Central memory CD4-positive, alpha-beta T cell (primary cell): ENCODE data around the gene POC1A.

Experiments used
- DNase-seq: peaks from one replicate; pipeline ENCODE4 v3.0.0; 2022
- total RNA-seq, 3 experiments: gene quantifications; one replicate each; lab custom pipeline; 2026; lab: John Stamatoyannopoulos, UW

Gene POC1A
- total RNA-seq = 1.5 to 7.8 (median 1.8) reads per million in 3 experiments

- DNase-seq = peak; percentile 81
Observed at GRCh38 chr3:52154135-52155094, at the start of gene POC1A. Gene POC1A, minus strand, starts transcription at chr3:52154423. Its CDS starts 51 bp downstream, at chr3:52154372.

DNA sequence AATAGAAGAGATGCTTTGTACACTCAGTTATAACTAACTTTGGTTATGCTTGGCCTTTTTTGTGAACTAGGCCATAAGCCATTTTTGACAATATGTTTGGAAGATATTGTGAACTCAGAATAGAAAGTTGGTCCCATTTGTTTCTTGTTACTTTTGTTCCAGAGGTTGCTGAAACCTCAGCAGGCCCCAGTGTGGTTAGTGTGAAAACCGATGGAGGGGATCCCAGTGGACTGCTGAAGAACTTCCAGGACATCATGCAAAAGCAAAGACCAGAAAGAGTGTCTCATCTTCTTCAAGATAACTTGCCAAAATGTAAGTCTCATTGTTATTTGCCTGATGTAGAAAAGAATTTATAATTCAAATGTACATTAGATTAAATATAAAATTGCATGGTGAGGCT is 49.5 kb upstream of the POC1A start:
- DNase-seq = no peak

DNA sequence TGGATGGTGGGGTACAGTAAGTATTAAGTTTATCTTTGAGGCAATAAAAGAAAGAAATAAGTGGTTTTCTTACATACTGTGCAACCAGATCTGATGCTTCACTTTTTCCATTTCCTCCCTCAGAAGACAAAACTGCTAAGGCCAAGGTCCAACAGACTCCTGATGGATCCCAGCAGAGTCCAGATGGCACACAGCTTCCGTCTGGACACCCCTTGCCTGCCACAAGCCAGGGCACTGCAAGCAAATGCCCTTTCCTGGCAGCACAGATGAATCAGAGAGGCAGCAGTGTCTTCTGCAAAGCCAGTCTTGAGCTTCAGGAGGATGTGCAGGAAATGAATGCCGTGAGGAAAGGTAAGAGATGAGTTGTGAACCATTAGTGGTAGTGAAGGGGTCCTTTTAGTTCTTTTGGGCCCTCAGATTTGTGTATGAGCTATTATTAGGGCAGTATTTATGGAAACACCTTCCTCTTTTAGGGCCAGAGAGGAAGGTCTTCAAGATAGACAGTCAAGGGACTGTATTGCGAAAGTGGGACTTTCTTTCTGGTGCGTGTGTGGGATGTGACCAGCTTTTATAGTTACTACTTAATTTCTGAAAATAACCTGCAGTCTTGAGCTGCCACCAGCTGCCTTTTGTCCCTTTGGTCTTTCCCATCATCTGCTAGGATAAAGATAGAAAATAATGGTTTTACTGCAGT is 48.3 kb upstream of the POC1A start:
- DNase-seq = no peak

DNA sequence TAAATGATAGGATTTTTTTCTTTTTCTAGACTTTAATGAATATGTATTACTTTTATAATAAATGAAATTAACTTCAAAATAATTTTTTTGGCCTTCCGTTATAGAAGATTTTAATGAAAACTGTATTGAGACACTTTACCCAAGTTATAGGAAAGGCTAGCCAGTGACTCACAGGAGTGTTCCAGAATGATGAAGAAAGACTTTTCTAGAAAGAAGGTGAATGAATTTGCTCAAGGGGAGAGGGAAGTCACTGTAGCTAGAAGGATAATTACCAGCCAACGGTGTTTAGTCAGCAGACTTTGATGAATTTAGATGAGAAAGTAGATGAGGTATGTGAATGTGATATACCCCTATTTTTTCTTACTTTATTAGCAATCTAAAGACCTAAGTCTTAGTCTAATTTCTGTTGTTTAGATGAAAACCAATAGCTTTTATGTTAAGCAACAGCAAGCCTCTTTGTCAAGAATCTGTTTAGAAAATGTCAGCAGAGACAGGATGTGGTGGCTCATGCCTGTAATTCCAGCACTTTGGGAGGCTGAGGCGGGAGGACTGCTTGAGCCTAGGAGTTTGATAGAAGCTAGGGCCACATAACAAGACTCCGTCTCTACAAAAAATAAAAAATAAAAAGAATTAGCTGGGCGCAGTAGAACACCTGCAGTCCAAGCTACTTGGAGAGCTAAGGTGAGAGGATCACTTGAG is 46.9 kb upstream of the POC1A start:
- no peak for DNase-seq

DNA sequence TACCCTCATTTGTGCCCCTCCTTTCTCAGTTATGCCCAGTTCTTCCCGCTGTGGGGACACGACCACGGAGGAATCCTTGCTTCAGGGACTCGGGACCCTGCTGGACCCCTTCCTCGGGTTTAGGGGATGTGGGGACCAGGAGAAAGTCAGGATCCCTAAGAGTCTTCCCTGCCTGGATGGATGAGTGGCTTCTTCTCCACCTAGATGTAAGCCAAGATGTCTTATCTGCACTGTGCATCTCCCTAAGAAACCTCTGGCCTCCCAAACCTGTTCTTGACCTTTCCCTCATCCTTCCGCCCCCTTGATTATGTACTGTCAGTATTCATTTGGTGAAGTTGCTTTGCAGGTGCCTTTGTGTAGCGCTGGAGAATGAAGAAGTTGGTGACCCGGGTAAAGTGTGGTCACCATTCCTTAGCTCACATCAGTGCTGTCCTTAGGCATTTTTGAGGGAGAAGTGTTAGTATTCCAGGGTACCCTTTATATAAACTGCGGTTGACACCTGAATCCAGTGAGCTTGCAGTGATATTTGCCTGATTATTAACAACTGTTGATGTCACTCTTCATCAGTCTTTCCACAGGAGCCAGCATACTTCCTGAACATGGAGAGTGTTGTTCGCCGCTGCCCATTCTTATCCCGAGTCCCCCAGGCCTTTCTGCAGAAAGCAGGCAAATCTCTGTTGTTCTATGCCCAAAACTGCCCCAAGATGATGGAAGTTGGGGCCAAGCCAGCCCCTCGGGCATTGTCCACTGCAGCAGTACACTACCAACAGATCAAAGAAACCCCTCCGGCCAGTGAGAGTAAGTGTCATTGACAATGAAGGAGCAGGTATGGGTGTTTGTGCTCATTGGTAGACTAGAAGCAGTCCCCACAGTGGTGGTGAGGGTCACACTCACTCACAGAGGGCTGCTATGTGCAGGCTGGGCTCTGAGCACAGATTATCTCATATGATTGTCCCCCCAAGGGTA is 44.7 kb upstream of the POC1A start:
- no peak for DNase-seq

GRCh38 chr3:52197842-52198625 is 43.8 kb upstream of the POC1A start, which contains the start of gene ALAS1:
Gene ALAS1, plus strand, starts transcription at chr3:52198160. Its CDS starts 1,082 bp downstream, at chr3:52199242.
- DNase-seq = peak; percentile 93

- no peak for DNase-seq
Observed at GRCh38 chr3:52197499-52197841, 43.2 kb upstream of the POC1A start.

- DNase-seq = no peak
Observed at GRCh38 chr3:52196977-52197376, 42.8 kb upstream of the POC1A start.

- no peak for DNase-seq
Observed at GRCh38 chr3:52195823-52196331, 41.7 kb upstream of the POC1A start.

DNA sequence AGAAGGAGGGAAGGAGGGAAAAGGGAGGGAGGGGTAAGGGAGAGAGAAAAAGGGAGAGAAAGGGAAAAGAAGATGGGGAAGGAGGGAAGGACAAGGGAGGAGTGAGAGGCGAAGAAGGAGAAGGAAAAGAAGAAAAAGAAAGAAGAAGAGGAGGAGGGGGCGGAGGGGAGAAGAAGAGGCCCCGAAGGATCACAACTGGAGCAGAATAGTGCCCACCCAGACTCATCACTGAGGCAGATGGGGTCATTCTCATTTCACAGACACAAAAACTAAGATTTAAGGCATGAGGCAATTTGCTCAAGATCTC is 41.0 kb upstream of the POC1A start:
- no peak for DNase-seq

GRCh38 chr3:52194485-52195290 is 40.5 kb upstream of the POC1A start:
- DNase-seq = no peak

DNA sequence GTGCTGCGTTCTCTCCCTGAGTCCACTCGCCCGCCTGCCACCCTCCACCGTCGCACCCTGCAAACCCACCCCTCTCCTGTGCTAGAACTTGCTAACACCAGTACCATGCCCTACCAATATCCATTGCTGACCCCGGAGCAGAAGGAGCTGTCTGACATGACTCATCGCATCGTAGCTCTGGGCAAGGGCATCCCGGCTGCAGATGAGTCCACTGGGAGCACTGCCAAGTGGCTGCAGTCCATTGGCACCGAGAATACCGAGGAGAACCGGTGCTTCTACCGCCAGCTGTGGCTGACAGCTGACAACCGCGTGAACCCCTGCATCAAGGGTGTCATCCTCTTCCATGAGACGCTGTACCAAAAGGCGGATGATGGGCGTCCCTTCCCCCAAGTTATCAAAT is 38.8 kb upstream of the POC1A start:
- no peak for DNase-seq

- no peak for DNase-seq
Observed at GRCh38 chr3:52191663-52192062, 37.4 kb upstream of the POC1A start.

DNA sequence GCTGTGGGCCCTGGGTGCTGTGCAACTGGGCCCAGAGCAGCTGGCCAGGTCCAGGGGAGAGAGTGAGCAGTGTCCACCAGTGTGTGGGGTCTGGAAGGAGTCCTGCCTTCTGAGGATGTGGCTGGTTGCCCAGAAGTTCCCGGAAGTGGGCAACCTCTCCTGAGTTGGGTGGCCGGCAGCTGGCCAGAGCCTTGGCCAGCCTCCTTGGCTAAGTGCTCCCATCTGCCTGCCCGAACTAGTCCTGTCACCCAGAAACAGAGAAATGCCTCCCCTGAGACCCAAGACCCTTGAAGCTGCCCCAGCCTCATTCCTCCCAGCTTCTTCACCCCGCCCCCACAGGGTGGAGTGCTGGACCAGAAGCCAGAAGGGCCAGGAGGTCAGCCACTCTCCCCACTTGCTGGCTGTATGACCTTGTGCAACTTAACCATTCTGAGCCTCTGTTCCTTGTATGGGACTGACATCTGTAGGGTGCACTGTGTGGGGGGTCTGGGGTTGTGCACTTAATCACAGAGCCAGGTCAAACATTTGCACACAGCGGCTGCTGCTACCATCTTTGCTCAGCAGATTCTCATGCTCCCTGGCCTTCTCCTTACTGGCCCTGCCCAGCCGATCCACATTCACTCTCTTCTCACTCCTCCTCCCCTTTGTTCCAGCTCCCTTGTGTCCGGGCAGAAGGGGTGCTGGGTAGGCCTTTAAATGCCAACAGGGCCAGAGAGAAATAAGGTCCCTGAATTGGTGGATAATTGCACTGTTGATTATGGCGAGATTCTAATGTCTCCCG is 36.3 kb upstream of the POC1A start:
- no peak for DNase-seq

DNA sequence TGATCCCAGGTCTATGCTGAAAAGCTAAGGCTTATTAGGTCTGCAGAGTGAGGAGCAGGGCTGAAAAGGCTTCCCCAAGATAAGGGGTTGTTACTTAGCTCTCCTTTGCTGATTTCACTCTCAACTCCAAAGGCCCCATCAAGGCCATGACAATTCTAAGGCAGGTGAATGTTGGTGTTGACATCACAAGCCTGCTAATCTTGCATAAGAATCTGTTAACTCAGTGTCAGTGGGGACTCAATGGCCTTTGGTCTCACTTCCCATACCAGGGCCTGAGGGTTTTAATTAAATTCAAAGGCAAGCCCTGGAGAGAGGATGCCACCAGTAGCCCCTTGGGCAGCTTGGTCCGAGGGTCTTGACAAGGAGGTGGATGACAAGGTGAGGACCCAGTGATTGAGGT is 34.3 kb upstream of the POC1A start:
- no peak for DNase-seq

GRCh38 chr3:52186729-52187128 is 32.5 kb upstream of the POC1A start:
- no peak for DNase-seq

DNA sequence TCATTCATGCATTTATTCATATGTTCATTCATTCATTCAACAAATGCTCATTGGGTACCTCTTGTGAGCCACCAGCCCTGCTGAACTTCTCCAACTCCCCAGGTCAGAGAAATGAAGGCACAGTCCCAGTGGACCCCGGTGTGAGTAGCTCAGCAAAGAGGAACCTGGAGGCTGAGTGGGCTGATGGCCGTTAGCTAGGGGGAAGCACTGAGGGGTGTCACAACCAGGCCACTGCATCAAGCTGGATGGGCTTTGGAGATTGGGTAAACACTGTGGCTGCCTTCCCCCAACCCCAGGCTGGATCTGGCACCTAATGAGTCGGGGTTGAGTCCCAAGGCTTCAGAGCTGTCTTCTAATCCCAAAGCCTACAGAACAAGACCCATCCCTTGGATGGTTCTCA is 31.6 kb upstream of the POC1A start:
- DNase-seq = no peak

DNA sequence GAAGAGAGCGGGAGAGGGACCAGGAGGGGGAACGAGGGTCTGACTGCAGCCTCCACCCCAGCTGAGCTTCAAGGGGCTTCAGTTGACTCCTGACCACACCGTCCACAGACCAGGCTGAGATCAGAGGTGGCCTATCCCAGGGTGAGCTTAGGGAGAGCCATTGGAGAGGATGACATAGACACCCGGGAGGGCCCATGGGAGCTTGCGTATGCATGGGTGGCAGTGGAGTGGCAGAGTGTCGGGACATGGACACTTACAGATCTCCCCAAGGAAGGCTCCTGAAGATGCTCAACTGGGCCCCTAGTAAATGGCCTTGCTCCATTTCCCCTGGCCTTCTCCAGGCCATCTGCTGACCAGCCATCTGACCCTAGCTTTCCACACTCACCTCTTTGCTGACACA is 31.1 kb upstream of the POC1A start:
- DNase-seq = no peak

DNA sequence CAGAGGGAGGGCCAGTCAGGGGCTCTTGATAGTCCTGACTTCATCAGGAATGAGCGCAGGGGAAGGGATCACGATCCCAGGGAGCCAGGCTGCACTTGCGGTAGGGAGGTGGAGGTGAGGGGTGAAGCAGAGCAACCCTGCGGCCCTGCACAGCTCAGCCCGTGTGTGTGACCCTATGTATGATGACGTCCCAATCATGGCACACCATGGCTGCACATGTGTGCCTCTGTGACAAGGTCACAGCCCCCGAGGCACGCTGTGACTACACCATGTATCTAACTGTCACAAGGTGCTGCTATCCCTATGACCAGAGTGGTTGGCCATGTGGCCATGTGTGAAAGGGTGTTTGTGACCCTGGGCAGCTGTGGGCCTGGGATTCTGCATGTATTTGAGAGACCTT is 30.5 kb upstream of the POC1A start:
- no peak for DNase-seq
